GM06990 (cell line): ENCODE data around the gene RBM44.

Experiments
- DNase-seq: peaks from one replicate; pipeline ENCODE4 v3.0.0-alpha.2; 2011; ENCODE audit not compliant: insufficient read length; ENCODE audit errors: extremely low read depth
- H3K27me3 ChIP-seq: replicated peaks from 2 replicates; pipeline ENCODE4 v1.6.0; 2011; ENCODE audit warnings: low read length; ENCODE audit not compliant: control insufficient read depth, insufficient read depth
- H3K36me3 ChIP-seq: 2 replicates; pipeline ENCODE4 v1.5.1; 2011; ENCODE audit warnings: low read length; ENCODE audit not compliant: control insufficient read depth, insufficient read depth
- H3K4me3 ChIP-seq: replicated peaks from 2 replicates; pipeline ENCODE4 v1.5.1; 2011; ENCODE audit warnings: low read depth, mild to moderate bottlenecking, control low read depth, low read length
- CTCF ChIP-seq: IDR thresholded peaks from 2 replicates; pipeline ENCODE4 v1.5.1; 2011; ENCODE audit warnings: low read length, control low read depth, mild to moderate bottlenecking, inconsistent platforms; ENCODE audit not compliant: insufficient read depth, poor library complexity, severe bottlenecking

The RBM44 gene

DNA sequence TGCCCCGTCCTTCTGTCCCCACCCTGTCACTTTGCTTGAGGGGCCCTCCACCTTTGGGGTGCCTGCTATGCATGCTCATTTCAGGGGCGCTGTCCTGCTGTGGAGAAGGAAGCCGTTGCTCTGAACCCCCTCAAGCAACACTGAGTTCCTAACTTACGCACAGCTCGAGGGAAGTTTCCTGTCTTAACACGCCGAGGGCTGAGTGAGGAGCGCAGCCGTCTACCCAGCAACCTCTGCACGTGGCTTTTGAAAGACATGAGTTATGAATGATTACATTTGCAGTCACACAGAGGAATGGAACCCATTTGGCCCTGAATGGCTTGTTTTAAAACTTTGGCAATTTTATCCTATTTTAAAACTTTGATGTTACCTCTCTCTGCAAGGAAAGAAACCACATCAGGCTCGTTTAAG lies 74.8 kb downstream of the RBM44 start:
- DNase-seq: no peak
- Histone ChIP-seq H3K36me3 (no peaks in the 10 kb centered on the region), H3K27me3 (no peaks in the 10 kb centered on the region; the same call in none of the 2 replicates), H3K4me3 (no peak overlapping the region)
- no peak for TF ChIP-seq CTCF

DNA sequence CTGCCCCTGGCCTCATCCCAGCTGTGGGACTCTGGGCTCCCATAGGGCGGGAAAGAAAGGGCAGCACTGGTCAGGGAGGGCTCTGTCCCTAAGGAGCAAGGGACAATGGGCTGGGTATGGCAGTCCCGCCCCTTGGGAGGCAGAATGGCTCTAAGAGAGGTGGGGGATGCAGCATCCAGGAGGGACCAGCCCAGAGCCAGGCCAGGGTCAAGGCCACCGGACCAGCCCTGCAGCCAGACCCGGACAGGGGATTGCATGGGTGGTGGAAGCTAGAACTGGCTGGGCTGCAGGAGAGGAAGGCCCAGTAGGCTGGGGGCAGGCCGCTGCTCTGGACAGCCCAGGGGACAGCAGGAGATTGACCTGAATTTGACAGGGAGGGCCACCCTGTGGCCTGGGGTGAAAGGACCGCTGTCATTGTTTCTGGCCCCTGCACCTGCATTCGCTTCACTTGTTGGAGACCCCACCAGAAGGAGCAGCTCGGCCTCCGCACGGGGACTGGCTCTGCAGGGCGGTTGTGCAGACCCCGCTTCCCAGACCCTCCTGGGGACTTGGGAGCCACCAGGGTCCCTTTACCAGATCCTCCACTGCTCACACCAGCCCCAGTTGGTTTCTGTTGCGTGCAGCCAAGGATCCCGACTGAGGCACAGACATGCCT lies 75.4 kb downstream of the RBM44 start:
- Histone ChIP-seq H3K27me3 (no peaks in the 10 kb centered on the region; the same call in none of the 2 replicates), H3K4me3 (no peak overlapping the region), H3K36me3 (no peaks in the 10 kb centered on the region)
- no peak for TF ChIP-seq CTCF
- DNase-seq: no peak

DNA sequence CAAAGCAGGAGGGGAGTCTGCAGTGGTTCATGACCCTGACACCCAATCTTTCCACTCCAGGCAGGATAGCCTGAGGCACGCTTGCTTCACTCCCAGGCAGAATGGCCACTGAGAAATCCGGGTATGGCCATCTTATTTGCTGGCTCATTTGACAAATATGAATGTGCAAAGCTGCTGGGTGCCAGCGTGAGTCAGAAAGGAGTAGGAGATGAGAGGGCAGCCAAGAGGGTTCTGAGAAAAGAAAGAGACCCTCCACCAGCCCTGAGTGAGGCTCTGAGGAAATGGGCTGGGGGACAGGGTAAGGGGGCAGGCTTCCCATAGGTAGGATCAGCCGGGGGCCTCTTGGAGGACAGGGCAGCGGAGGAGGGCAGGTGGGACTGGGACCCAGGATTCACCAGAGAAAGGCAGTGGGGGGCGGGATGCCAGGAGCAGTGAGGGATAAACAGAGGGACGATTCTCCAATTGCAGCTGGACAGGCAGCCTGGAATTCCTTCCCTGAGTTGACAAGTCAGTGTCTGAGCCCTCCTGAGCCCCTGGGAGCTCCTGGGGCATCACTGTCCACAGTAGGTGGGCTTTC lies 76.1 kb downstream of the RBM44 start:
- TF ChIP-seq CTCF: no peak
- Histone ChIP-seq H3K27me3 (no peaks in the 10 kb centered on the region; the same call in none of the 2 replicates), H3K36me3 (no peaks in the 10 kb centered on the region), H3K4me3 (no peak overlapping the region)
- DNase-seq: no peak

DNA sequence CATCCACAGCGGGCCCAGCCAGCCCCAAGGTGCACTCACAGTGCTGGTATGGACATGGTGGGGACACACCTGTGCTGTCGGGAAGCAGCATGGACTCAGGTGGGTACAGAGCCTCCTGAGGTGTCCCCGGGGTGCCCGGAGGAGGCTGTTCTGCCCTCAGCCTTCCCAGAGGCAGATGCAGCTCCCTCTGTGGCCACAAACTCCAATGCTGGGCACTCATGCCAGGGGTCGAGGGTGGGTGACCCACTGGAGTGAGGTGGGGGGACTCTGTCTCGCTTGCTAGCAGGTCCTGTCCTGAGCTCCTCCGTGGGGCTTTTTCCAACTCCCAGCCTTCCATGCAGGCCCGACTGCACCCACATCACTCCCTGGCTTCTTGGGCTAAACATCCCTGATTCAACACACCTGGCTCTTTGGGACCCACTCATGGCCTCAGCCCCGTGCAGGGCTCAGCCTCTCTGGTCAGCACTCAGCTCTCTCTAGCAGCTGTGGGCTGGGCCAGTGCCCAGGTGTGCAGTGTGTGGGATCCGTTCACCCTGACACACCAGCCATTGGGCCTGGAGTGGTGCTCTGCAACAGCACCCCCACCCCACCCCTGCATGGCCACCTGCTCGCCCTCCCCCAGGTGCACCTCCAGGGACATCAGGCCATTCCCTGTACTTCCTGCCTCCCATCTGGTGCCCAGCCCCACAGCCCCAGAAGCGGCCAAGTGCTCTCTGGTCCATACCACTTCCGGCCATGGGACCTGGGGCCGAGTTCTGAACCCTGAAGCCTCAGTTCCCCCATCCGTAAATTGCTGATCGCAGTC lies 76.9 kb downstream of the RBM44 start:
- Histone ChIP-seq H3K27me3 (no peaks in the 10 kb centered on the region; the same call in none of the 2 replicates), H3K36me3 (no peaks in the 10 kb centered on the region), H3K4me3 (no peak overlapping the region)
- DNase-seq: no peak
- no peak for TF ChIP-seq CTCF

DNA sequence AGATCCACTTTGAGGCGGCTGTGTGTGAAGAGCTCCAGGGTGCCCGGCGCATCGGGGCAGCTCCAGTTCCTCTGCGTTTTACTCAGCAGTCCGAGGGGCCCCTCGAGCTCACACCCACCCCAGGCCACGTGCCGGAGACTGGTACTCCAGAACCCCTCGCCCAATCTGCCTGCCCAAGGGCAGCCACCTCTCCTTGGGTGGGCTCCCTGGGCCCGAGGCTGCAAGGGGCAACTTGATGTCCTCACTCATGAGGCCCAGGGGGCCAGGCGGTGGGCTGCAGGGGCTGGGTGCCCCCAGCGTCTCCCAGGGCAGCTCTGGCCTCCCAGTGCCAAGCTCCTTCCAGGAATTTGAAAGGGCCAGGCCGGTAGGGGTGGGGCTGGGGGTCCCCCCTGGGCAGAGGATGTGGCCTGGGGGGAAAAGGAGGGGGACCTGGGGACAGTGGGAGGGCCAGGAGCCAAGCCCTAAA lies 77.5 kb downstream of the RBM44 start:
- TF ChIP-seq CTCF: no peak
- DNase-seq: no peak
- no peak overlapping the region for H3K4me3 ChIP-seq
- H3K36me3 ChIP-seq: no peaks in the 10 kb centered on the region
- no peaks in the 10 kb centered on the region; the same call in none of the 2 replicates for H3K27me3 ChIP-seq
